PFSK-1 (cell line): ENCODE measurements around the gene PCDHGA6.
"Not testable (repeated sequence)": the region's sequence is repeated elsewhere in the genome, so short reads cannot be mapped to it uniquely, and the experiment has no call there.

ENCODE experiments used
- FOXP2 ChIP-seq: optimal IDR thresholded peaks from 2 replicates; pipeline ENCODE3; 2011; ENCODE audit warnings: borderline replicate concordance, control low read depth, inconsistent platforms; ENCODE audit not compliant: insufficient read depth; ENCODE audit errors: extremely low read length, extremely low read depth
- POLR2AphosphoS5 ChIP-seq: IDR thresholded peaks from 2 replicates; pipeline ENCODE4 v1.6.1; 2012; ENCODE audit warnings: low read depth, mild to moderate bottlenecking, control low read depth, low read length, moderate library complexity
- SIN3A ChIP-seq: IDR thresholded peaks from 2 replicates; pipeline ENCODE4 v1.6.1; 2012; ENCODE audit warnings: mild to moderate bottlenecking, low read length, moderate library complexity, borderline replicate concordance; ENCODE audit not compliant: insufficient read depth
- TAF1 ChIP-seq: IDR thresholded peaks from 2 replicates; pipeline ENCODE4 v1.6.1; 2012; ENCODE audit warnings: low read length, control low read depth, borderline replicate concordance; ENCODE audit not compliant: insufficient read depth
- TF ChIP-seq, protein P1 (sequence below), 2 experiments: IDR thresholded peaks; 2 replicates each; pipeline versions ENCODE4 v1.6.1 to v1.8.0; 2011 to 2012; ENCODE audit warnings: low read depth in 2 of 2, low read length in 2 of 2, control low read depth in 1 of 2, inconsistent platforms in 1 of 2, mild to moderate bottlenecking in 1 of 2, moderate library complexity in 1 of 2; ENCODE audit not compliant: insufficient read depth in 1 of 2

GRCh38 chr5:141397756-141398551, 24.3 kb downstream of the PCDHGA6 start, which contains the start of gene PCDHGB5:
- TF ChIP-seq, protein P1, sequence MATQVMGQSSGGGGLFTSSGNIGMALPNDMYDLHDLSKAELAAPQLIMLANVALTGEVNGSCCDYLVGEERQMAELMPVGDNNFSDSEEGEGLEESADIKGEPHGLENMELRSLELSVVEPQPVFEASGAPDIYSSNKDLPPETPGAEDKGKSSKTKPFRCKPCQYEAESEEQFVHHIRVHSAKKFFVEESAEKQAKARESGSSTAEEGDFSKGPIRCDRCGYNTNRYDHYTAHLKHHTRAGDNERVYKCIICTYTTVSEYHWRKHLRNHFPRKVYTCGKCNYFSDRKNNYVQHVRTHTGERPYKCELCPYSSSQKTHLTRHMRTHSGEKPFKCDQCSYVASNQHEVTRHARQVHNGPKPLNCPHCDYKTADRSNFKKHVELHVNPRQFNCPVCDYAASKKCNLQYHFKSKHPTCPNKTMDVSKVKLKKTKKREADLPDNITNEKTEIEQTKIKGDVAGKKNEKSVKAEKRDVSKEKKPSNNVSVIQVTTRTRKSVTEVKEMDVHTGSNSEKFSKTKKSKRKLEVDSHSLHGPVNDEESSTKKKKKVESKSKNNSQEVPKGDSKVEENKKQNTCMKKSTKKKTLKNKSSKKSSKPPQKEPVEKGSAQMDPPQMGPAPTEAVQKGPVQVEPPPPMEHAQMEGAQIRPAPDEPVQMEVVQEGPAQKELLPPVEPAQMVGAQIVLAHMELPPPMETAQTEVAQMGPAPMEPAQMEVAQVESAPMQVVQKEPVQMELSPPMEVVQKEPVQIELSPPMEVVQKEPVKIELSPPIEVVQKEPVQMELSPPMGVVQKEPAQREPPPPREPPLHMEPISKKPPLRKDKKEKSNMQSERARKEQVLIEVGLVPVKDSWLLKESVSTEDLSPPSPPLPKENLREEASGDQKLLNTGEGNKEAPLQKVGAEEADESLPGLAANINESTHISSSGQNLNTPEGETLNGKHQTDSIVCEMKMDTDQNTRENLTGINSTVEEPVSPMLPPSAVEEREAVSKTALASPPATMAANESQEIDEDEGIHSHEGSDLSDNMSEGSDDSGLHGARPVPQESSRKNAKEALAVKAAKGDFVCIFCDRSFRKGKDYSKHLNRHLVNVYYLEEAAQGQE (IDR thresholded peaks at IDR 0.05; ENCODE audit: insufficient read depth in 1 of 2, low read depth in 2 of 2, low read length in 2 of 2): not testable (repeated sequence)
- TF ChIP-seq POLR2AphosphoS5, TAF1, FOXP2, SIN3A: not testable (repeated sequence)
